Measurements from ENCODE around the gene PDE4B.

PDE4B gene

DNA sequence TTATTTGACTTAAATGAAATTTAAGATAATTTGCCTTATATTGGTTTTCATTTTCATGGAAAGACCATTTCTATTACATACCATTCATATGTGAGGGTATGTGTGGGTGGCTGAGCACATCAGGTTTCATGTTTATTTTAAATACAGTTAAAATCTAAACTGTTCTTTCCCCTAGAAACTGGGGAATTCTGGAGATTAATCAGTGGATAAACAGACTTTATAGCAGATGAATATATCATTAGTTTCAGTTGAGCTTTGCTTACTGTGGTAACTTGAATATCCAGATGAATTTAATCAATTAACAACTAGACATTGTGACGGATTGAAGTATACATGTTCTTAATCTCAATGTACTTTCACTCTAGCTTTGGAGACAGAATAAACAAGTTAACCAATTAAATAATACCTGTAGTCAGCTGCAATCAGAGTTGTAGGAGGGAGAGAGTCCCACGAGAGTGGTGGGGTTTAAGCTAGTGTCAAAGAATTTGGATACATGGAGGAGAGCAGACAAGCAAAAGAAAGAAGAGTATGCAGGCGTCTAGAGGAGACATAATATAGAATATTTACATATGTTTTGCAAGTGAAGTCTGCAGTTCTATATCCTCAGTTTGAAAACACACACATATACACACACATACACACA, 97.6 kb downstream of the PDE4B start:
- no peak for DNase-seq

DNA sequence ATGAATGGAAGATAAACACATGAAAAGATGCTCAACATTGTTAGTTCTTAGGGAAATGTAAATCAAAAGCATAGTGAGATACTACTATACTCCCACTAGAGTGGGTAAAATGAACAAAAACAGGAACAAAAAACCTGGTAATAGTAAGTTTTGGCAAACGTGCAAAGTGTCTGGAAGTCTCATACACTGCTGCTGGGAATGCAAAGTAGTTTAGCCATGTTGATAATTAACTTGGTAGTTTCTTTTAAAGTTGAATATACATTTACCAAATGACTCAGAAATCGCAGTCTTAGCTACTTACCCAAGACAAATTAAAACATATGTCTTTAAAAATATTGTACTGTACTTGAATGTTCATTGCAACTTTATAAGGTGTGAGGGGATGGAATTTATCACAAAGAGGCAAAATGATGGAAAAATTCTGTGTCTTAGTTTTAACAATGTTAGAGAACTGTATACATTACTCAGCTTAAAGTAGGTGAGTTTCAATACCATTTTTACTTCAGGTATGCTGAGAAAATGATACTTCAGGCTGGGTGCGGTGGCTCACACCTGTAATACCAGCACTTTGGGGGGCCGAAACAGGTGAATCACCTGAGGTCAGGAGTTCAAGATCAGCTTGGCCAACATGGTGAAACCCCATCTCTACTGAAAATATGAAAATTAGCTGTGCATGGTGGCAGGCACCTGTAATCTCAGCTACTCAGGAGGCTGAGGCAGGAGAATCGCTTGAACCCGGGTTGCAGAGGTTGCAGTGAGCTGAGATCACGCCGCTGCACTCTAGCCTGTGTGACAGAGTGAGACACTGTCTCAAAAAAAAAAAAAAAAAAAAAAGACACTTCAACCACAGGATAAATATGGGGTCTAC, 102.3 kb downstream of the PDE4B start:
- DNase-seq: no peak

DNA sequence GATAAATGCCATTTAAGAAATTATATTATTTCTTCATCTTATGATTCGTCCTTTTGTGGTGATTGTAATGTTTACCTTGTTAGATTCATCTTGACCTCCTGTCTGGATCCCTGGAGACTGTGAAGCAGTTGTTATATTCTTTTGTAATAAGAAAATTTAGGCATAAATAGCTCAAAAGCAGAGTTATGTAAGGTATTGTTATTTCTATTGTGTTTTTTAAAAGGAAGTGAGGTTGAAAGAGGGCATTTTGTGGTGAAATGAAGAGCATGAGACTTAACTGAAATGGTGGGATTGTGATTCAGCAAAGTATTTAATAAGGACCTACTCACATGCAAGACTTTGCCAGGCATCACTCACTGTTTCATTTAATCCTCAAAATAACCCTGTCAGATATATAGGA, 104.0 kb downstream of the PDE4B start:
- no peak for DNase-seq

DNA sequence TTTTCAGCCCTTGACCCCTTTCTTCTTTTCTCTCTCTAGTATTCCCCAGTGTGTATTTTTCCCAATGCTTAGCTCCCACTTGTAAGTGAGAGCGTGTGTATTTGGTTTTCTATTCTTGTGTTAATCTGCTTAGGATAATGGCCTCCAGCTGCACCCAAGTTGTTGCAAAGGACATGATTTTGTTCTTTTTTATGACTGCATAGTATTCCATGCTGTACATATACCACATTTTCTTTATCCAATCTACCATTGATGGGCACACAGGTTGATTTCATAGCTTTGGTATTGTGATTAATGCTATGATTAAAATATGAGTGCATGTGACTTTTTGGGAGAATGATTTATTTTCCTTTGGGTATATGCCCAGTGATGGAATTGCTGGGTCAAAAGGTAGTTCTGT, 104.8 kb downstream of the PDE4B start:
- DNase-seq: no peak

DNA sequence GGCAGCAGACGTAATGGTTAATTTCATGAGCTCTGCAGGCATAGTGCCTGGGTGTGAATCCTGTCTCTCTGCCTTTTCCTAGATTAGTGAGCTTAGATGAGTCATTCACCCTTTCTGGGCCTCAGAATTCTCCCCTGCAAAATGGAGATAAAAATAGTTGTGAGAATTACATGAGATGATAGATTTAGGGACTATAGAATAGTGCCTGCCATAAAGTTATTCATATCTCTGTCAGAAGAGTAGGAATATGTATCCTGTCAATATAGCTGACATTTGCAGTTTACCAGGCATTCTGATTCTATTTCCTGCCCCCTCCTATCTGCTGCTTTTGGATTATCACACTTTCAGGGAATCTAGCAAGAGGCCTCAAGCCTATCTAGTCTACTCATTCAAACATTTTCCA, 112.0 kb downstream of the PDE4B start:
- no peak for DNase-seq

DNA sequence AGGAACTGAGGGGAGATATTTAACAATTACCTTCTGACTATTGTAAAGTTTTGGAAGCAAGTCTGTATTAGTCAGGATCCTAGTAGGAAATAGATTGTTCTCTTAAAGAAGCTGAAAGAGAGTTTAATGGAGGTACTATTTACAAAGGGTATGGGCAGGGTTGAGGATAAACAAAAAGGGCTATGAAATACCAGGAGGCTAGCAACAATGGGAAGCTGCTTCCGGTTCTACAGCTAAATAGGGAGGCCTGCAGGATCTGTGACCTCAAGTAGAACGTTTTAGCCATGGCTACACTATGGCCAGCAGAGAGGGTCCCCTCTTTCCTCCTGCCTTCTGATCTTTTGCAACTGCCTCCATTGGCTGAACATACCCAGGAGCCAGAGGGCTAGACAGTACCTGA, 117.7 kb downstream of the PDE4B start:
- DNase-seq: no peak

DNA sequence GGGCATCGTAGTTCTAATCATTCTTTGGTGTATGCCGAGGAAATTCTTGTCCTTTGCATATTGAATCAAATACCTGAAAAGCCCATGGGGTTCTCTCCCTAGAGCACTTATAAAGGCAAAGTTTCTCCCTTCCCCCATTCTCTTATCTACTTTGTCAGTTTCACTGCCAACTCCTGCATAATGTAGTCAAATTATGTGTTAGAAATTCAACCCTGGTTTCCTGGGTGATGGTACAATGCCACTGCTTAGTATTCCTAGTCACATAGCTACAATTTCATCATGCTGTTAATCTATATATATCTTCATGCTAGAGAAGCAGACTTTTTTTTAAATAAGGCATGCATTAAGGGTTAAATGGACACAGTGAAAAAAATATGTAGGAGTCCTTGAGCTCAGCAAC, 119.0 kb downstream of the PDE4B start:
- DNase-seq: no peak

DNA sequence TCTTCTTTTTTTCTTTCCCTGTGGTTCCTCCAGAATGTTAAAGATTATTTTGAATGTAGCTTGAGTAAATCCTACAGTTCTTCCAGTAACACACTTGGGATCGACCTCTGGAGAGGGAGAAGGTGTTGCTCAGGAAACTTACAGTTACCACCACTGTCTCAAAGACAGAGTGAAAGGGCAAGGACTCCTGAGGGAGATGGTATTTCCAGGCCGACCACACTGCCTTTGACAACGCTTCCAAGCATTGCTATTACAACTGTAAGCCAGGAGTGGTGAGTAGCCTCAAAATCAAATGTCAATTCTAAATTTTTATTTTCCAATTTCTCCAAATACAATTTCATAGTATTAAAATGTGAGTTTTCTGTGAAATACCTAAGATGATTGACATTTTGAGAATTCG, 125.9 kb downstream of the PDE4B start:
- DNase-seq: no peak

DNA sequence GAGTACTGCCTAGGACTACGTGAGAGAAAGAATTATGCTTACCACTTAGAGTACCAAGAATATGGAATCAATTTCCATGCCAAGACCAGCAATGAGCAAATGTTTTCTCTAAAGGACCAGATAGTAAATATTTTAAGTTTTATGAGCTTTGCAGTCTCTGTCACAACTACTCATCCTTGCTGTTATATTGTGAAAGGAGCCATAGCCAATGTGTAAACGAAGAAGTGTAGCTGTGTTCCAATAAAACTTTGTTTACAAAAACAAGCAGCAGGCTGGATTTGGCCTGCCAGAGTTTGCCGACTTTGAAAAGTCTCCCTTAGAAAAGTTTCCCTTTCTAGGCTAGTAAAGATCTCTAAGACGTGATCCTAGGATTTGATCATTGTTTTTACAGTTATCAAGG, 128.8 kb downstream of the PDE4B start:
- DNase-seq: no peak

DNA sequence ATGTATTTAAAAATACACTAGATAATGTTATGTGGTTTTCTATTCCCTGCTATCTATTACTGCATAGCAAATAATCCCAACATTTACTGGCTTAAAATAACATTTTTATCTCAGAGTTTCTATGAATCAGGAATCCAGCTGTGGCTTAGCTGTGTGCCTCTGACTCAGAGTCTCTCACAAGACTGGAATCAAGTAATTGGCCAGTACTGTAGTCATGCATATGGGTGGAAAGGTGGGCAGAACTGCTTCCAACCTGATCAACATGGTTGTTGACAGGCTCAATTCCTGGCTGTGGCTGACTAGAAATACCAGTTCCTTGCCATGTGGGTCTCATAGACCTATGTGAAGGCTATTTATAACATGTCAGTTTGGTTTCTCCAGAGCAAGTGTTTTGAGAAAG, 131.8 kb downstream of the PDE4B start:
- DNase-seq: no peak

DNA sequence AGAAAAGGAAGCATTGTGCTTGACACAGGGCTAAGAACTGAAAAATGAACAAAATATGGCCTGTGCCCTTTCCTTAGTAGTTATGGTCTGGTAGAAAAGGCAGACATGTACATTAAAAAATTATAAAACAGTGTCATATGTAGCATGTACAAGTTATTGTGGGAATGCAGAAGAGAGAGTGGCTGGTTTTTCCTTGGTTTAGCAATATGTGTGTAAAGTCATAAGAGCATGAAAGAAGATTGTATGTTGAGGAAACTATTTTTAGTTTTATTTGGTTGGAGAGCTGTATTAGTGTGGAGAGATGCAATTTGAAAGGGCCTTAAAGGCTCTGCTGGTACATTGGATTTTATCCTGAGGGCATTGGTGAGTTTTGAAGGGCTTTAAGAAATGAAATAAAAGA, 145.8 kb downstream of the PDE4B start:
- DNase-seq: no peak

DNA sequence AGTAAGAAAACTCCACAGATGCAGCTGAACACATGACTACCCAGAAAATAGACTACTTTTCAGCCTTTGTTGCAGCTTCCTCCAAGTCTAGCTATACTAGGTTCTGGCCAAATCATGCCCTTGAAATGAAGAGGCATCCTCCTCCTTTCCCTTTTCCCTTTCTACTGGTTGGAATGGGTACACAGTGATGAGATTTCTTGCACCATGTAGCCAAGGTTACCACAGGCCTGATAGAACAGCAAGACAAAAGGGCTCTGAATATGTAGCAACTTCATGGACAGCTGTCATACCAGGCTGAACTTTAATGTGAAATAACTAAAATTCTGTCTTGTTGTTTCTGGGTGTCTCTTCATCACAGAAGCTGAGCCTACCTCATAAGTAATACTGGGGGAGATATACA, 146.5 kb downstream of the PDE4B start:
- no peak for DNase-seq

DNA sequence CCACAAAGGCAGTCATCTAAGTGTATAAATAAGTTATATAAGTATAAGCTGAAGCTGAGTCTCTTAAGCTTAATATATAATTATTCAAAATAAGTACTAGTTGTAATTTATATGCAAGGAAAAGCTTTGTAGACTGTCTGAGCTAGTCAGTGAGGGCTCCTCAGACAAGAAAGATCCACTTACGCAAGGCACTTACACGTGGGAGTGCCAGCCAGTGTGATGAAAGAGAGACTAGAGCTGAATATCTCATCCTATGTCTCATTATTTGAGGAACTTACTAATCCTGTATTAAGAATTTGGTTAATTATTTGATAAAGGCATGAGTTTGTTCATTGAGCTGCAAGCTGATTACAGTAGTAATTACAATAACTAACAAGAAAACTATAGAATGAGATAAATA, 146.9 kb downstream of the PDE4B start:
- no peak for DNase-seq

DNA sequence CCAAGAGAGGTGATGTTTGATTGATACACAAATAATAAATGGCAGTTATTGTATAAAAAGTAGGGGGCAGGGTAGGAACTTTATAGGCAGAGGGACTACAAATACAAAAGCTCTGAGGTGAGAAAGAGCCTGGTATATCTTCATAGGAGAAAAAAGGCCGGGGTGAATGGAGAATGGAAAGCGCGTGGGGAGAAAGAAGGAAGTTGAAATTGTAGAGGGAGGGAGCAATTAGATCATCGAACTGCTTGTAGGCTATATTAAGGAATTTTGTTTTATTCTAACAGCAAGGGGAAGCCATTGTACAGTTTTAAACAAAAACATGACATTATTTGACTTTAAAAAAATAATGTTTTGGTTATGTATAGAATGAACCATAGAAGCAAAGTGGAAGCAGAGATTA, 147.4 kb downstream of the PDE4B start:
- no peak for DNase-seq

DNA sequence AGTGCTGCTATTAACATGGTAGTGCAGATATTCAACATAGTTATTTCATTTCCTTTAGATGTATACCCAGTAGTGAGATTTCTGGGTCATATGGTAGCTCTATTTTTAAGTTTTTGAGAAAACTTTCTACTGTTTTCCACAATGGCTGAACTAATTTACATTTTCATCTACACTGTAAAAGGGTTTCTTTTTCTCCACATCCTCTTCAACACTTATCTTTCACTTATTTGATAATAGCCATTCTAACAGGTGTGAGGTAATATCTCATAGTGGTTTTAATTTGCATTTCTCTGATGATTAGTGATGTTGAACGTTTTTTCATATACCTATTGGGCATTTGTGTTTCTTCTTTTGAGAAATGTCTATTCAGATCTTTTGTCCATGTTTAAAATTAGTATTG, 149.8 kb downstream of the PDE4B start:
- no peak for DNase-seq

DNA sequence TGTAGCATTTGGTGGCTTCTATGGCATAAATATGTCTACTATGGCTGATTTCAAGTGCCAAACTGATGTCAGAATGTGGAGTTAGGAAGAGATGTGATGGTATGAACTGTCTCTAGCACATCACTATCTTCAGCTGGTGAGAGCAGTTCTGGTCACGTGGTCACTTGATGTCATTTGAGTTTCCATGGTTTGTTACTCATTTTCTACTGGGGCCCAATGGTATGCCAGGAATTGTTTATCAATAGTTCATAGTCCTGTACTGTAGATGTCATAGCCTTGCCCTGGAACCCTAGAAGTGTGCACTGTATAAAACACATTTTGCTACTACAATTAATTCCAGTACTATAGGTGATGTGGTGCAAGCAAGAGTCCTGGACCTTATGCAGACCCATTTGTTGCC, 153.7 kb downstream of the PDE4B start:
- no peak for DNase-seq

DNA sequence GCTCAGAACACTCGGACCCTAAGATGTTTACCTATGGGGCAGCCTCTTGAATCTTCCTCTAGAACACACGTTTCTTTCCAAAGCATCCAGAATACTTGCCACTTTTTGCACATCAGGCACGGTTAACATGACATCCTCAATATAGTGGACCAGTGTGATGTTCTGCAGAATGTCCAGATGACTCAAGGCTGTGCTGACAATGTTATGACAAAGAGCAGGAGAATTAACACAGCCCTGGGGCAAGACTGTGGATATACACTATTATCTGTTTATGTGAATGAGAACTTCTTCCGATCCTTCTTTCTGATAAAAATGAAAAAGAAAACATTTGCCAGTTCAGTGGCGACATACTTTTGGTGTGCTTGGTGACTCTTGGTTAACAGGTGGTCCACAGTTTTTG, 154.3 kb downstream of the PDE4B start:
- DNase-seq: no peak

DNA sequence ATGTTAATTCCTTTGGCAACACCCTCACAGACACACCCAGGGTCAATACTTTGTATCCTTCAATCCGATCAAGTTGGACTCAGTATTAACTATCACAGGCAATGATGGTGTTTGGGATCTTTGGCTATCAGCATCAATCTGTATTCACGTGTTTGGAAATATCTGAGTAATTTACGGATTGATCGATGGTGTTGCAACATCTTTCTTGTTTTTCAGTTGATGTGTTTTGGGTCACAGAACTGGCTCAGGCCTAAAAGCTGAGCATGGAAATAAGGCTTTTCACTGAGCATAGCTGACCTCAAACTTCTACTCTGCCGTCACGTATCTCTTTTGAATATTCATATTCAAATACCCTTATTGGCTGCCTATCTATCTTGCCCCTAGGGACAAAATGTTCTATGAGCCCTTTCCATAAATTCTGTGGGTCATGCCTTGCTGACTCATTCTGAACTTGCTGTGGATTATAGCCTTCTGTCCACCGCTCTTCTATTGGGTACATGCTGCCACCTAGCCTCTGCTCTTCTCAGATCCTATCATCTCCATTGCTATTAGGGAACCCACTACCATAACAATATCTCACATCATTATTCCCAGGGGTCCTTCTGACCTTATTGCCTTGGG, 156.0 kb downstream of the PDE4B start:
- DNase-seq: no peak

DNA sequence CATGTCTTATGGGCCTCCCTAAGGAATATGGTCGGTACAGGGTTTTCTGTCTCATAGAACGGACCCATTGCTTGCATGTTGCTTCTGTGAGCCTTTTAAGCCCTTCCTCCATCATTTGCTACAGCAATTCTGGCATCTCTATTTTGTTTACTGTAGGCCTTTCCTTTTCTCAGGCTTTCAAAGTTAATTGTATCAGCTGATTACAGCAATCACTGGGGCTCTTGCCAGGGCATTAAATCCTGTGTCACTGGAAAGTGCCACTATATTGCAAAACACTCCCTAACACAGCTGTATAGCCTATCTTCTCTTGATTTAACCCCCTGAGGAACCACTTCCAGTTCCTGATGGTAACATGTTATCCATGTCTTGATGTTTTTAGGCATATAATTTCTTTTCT, 156.5 kb downstream of the PDE4B start:
- DNase-seq: no peak

DNA sequence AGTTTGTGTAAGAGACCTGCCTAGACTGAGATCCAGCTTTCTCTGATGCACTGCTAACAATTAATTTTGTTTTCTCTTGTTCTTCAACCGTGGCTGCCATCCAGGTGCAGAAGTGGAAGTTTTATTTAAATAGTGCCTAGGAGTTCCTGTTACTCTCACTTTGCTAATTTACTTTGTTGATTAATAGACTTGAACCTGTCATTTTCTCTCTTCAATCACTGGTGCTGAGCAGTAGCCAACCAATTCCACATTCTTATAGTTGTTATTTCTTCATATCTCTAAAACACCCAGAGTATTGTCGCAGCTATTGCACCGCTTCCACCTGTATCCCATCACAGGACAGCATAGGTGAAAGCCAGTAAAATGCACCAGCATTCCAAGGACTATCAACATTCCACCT, 157.2 kb downstream of the PDE4B start:
- no peak for DNase-seq

DNA sequence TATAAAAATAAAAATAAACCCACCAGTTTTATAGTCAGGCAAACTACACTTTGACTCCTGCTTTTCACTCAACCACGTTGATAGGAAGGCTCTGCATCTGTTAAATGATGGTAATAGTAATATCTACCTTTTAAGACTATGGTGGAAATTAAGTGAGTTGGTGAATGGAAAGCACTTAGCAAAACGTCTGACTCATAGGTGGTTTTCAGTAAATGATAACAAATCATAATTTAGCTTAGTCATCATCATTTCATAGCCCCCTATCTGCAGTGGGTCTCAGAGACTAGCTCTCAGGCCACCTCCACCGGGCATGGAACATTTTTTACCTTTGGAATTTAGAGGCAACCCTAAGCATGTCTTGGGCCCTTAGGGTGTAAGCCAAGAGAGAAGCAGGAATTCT, 160.0 kb downstream of the PDE4B start:
- DNase-seq: no peak

DNA sequence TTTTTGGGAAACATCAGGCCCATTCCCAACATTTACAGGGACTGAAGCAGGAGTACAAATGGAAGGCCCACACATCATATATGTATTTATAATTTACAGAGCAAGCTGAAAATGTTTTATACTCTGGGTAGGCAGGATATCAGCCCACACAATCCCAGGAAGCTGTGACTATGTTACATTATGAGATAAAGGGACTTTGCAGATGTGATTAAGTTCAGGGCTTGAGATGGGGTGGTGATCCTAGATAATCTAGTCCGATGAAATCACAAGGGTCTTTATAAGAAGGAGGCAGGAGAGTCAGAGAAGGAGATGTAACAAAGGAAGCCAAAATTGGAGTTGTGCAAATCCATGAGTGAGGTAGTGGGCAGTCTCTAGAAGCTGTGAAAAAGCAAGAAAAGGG, 160.5 kb downstream of the PDE4B start:
- DNase-seq: no peak

DNA sequence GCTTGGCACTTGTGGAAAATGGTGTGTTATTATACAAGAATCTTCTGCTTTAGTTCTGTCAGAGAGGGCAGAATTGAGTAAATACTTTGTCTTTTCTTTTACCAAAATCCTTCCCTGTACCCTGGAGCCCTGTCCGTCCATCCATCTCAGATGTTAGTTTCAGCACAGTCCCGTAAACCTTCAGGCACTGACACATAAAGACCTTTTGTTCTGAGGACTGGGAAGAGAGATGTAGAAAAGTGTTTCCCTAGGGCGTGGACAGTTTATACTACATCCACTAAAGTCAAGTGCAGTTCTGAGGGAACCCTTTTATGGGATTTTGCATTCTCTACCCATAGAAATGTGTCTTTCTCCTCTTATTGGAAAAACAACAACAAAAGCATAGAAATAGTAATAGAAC, 162.4 kb downstream of the PDE4B start:
- no peak for DNase-seq

DNA sequence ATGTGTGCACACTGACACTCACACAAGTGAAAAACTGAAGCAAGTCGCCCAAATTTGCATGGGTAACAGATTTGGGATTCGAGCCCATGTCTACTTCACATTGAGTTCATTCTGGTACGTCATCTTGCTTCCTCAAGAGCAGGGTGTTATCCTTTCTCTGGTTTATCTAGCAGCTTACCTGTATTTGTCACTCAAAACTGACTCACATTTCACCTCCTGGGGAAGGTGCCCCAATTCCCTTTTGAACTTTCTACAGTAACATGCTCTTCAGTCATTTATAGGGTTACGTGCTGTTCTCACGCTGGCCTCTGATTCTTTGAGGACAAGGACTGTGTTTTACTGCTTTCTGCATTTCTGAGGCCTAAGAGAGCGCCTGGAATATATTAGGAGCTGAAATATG, 162.8 kb downstream of the PDE4B start:
- DNase-seq: no peak
